GM18909 (cell line): ENCODE measurements around the gene KCNA1.

ENCODE experiments used
- ATAC-seq: cut with Tn5 transposase; IDR thresholded peaks from one replicate; pipeline ENCODE4 v1.9.1; 2021; ENCODE audit warnings: mild to moderate bottlenecking; ENCODE audit not compliant: unreplicated experiment, poor library complexity

KCNA1 gene

GRCh38 chr12:4958697-4959375 is 49.1 kb downstream of the KCNA1 start:
- ATAC-seq, result no peak

- no peak for ATAC-seq
Observed at GRCh38 chr12:4959381-4959780, 49.7 kb downstream of the KCNA1 start.

- no peak for ATAC-seq
Observed at GRCh38 chr12:4960030-4960429, 50.3 kb downstream of the KCNA1 start.

- no peak for ATAC-seq
Observed at GRCh38 chr12:4960547-4960946, 50.8 kb downstream of the KCNA1 start.

GRCh38 chr12:4961311-4961710 is 51.6 kb downstream of the KCNA1 start:
- no peak for ATAC-seq

GRCh38 chr12:4962539-4963486 is 53.1 kb downstream of the KCNA1 start:
- no peak for ATAC-seq
